ENCODE results near the gene STIP1.
A peak's percentile ranks its signal among the peaks of the same experiment; 100 is the strongest.

Gene STIP1

GRCh38 chr11:64185693-64186491 is at the start of gene STIP1:
Gene STIP1 (plus strand): TSS chr11:64186171. CDS start chr11:64186262, 91 bp downstream.
- DNase-seq: peak; percentile 99

GRCh38 chr11:64136765-64137441 is 49.1 kb upstream of the STIP1 start:
- DNase-seq: no peak

- no peak for DNase-seq
Observed at GRCh38 chr11:64138398-64138797, 47.6 kb upstream of the STIP1 start.

GRCh38 chr11:64139049-64139448 is 46.9 kb upstream of the STIP1 start:
- no peak for DNase-seq

GRCh38 chr11:64140082-64140481 is 45.9 kb upstream of the STIP1 start:
- no peak for DNase-seq

GRCh38 chr11:64141081-64141783 is 44.7 kb upstream of the STIP1 start:
- no peak for DNase-seq

- no peak for DNase-seq
Observed at GRCh38 chr11:64144587-64145472, 41.1 kb upstream of the STIP1 start.

- peak; percentile 80 for DNase-seq
Observed at GRCh38 chr11:64146036-64146955, 39.7 kb upstream of the STIP1 start.

- DNase-seq: peak; percentile 81
Observed at GRCh38 chr11:64148226-64148916, 37.6 kb upstream of the STIP1 start.

- DNase-seq: no peak
Observed at GRCh38 chr11:64148917-64149617, 36.9 kb upstream of the STIP1 start.

GRCh38 chr11:64150051-64150450 is 35.9 kb upstream of the STIP1 start:
- no peak for DNase-seq

GRCh38 chr11:64150481-64151239 is 35.3 kb upstream of the STIP1 start:
- DNase-seq: no peak

- no peak for DNase-seq
Observed at GRCh38 chr11:64151337-64151736, 34.6 kb upstream of the STIP1 start.

GRCh38 chr11:64152841-64153691 is 32.9 kb upstream of the STIP1 start:
- peak; percentile 78 for DNase-seq

- DNase-seq: no peak
Observed at GRCh38 chr11:64153812-64154211, 32.2 kb upstream of the STIP1 start.

GRCh38 chr11:64156235-64157011 is 29.5 kb upstream of the STIP1 start:
- DNase-seq: no peak

GRCh38 chr11:64157631-64158394 is 28.2 kb upstream of the STIP1 start:
- DNase-seq: no peak

All from activated CD4-positive, alpha-beta T cell treated with anti-CD3 and anti-CD28 coated beads for 48 hours (primary cell).